ENCODE results near the gene TRPV4.

- TF ChIP-seq, protein P1, sequence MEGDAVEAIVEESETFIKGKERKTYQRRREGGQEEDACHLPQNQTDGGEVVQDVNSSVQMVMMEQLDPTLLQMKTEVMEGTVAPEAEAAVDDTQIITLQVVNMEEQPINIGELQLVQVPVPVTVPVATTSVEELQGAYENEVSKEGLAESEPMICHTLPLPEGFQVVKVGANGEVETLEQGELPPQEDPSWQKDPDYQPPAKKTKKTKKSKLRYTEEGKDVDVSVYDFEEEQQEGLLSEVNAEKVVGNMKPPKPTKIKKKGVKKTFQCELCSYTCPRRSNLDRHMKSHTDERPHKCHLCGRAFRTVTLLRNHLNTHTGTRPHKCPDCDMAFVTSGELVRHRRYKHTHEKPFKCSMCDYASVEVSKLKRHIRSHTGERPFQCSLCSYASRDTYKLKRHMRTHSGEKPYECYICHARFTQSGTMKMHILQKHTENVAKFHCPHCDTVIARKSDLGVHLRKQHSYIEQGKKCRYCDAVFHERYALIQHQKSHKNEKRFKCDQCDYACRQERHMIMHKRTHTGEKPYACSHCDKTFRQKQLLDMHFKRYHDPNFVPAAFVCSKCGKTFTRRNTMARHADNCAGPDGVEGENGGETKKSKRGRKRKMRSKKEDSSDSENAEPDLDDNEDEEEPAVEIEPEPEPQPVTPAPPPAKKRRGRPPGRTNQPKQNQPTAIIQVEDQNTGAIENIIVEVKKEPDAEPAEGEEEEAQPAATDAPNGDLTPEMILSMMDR (IDR thresholded peaks at IDR 0.05): no peak
- no peak for TF ChIP-seq POLR2A (IDR thresholded peaks at IDR 0.05)
Measured at GRCh38 chr12:109868182-109869051, 35.2 kb upstream of the TRPV4 start.
